Measurements from ENCODE around the gene CDKN2D.
A peak's percentile ranks its signal among the peaks of the same experiment; 100 is the strongest.
"Not testable (repeated sequence)": the region's sequence is repeated elsewhere in the genome, so short reads cannot be mapped to it uniquely, and the experiment has no call there.

The CDKN2D gene

GRCh38 chr19:10544242-10544752 lies 24.5 kb downstream of the CDKN2D start:
- no peak for TF ChIP-seq CTCF (conservative IDR thresholded peaks at IDR 0.05; ENCODE audit: low read depth, low read length)
- H3K4me3 ChIP-seq (ENCODE audit: low read length), result peak overlapping the region; percentile 82
- DNase-seq (ENCODE audit: low read depth), result no peak

- H3K4me3 ChIP-seq (ENCODE audit: low read length), result peak within 1 kb of the TSS; percentile 82
- no peak for DNase-seq (ENCODE audit: low read depth)
- TF ChIP-seq CTCF (conservative IDR thresholded peaks at IDR 0.05; ENCODE audit: low read depth, low read length), result no peak
These were observed 25.1 kb downstream of the CDKN2D start, which contains the start of gene ATG4D for GRCh38 chr19:10543420-10544241. TSS of gene ATG4D (plus strand) at chr19:10543904. CDS start at chr19:10544091, 187 bp downstream.

- peak overlapping the region; percentile 82 for H3K4me3 ChIP-seq (ENCODE audit: low read length)
- DNase-seq (ENCODE audit: low read depth), result no peak
- TF ChIP-seq CTCF (conservative IDR thresholded peaks at IDR 0.05; ENCODE audit: low read depth, low read length), result no peak
These were observed 25.7 kb downstream of the CDKN2D start for GRCh38 chr19:10543059-10543419.

- DNase-seq (ENCODE audit: low read depth), result not testable (repeated sequence)
These were observed 29.8 kb downstream of the CDKN2D start for GRCh38 chr19:10539016-10539415.

GRCh38 chr19:10538204-10538983 lies 30.4 kb downstream of the CDKN2D start:
- no peak for TF ChIP-seq CTCF (conservative IDR thresholded peaks at IDR 0.05; ENCODE audit: low read depth, low read length)
- DNase-seq (ENCODE audit: low read depth), result no peak
- H3K4me3 ChIP-seq (ENCODE audit: low read length), result no peak overlapping the region

More at GRCh38 chr19:10539016-10539415, 29.8 kb downstream of the CDKN2D start:
- not testable (repeated sequence) for H3K4me3 ChIP-seq (ENCODE audit: low read length)

GRCh38 chr19:10537668-10538067 lies 31.1 kb downstream of the CDKN2D start:
- TF ChIP-seq CTCF (conservative IDR thresholded peaks at IDR 0.05; ENCODE audit: low read depth, low read length), result no peak
- no peak for DNase-seq (ENCODE audit: low read depth)
- no peak overlapping the region for H3K4me3 ChIP-seq (ENCODE audit: low read length)

GRCh38 chr19:10535613-10536012 lies 33.2 kb downstream of the CDKN2D start:
- no peak overlapping the region for H3K4me3 ChIP-seq (ENCODE audit: low read length)
- no peak for DNase-seq (ENCODE audit: low read depth)
- no peak for TF ChIP-seq CTCF (conservative IDR thresholded peaks at IDR 0.05; ENCODE audit: low read depth, low read length)

All from retinal pigment epithelial cell (primary cell).